ENCODE results near the gene RAPGEF2. TPM values are rescaled to one million over a fixed set of nuclear protein-coding genes. Genes with fewer than 3 reads are reported as not detected.
"Not testable (repeated sequence)": the region's sequence is repeated elsewhere in the genome, so short reads cannot be mapped to it uniquely, and the experiment has no call there.

The RAPGEF2 gene
- total RNA-seq, 1 experiment from 2014 or later, result 10.8 TPM

GRCh38 chr4:159367781-159368080 lies 264.9 kb downstream of the RAPGEF2 start:
- no peak for DNase-seq (ENCODE audit: low spot score)

DNA sequence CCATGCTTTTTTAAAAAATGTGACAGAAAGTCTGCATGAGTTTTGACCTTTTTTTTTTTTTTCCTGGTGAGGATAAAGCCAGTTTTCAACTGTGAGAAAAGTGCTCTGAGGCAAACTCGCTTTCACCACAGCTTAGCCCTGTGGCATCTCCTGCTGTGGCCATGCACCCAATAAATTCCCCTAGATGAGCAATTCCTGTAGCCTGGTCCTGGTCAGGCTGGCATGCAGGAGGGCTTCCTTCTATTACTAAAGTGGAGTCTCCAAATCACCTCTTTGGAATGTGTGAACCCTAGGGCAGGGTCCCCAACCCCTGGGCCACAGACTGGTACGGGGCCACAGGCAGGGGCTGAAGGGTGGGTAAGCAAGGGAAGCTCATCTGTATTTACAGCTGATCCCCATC lies 265.4 kb downstream of the RAPGEF2 start:
- DNase-seq (ENCODE audit: low spot score), result no peak

DNA sequence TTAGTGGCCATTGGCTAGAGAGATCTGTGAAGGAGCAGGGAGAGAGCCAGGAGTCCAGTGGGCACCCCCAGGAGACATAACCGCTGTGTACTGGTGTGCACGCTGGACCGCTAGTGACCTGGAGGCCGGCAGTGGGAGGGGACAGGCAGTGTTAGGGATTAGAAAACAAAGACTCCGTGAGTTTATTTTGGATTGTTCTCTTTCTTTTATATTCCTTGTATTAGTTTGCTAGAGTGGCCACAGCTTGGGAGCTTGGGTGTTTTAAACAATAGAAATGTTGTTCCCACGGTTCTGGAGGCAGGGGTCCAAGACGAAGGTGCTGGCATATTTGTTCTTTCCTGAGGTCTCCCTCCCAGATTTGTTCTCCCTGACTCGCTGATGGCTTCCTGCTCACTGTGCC lies 266.4 kb downstream of the RAPGEF2 start:
- DNase-seq (ENCODE audit: low spot score), result no peak

DNA sequence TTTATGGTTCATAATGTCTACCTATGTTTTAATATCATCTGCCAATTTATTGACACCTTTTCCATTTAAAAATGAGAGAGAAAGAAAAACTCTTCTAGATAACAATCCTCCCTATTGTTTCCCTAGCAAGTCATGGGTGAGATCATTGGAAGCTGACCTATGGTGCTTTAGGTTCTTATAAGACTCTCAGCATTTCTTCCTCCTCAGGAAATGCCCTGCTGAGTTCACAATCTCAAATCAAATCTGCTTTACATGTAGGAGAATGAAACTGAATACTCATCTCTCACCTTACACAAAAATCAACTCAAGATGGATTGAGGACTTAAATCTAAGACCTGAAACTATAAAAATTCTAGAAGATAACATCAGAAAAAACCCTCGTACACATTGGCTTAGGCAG lies 267.4 kb downstream of the RAPGEF2 start:
- DNase-seq (ENCODE audit: low spot score), result no peak

DNA sequence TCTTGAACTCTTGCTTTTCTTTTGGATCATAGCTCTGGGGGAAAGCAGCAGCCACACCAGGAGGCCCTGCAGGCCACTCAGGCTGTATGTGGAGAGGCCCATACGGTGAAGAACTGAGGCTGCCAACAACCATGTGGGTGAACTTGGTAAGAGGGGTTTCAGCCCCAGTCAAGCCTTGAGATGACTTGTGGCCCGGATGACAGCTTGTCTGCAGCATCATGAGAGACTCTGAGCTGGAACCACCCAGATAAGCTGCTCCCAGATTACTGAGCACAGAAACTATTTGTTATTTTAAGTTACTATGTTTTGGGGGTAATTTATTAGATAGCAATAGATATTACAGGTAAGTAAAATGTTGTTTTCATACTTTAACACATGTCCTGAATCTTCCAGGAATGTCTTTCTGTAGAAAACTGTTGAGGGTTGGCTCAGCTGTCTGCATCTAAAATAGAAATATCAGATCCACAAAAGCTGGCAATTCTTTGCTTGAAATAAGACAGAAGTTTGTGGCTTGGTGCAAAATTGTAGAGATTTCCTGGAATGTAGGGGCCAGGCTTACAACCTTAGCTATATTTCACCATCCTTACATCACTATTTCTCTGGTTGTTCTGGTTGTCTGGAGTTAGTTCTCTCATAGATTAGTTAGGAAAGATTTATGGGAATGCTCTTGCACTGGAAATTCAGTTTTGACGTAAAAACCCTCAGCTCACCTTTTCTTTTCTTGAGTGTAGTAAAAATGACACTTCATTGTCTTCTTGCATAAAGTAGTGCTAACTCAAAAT lies 272.1 kb downstream of the RAPGEF2 start:
- DNase-seq (ENCODE audit: low spot score), result no peak

- no peak for DNase-seq (ENCODE audit: low spot score)
Measured at GRCh38 chr4:159376289-159376688, 273.4 kb downstream of the RAPGEF2 start.

GRCh38 chr4:159378056-159378616 lies 275.3 kb downstream of the RAPGEF2 start:
- DNase-seq (ENCODE audit: low spot score), result no peak

DNA sequence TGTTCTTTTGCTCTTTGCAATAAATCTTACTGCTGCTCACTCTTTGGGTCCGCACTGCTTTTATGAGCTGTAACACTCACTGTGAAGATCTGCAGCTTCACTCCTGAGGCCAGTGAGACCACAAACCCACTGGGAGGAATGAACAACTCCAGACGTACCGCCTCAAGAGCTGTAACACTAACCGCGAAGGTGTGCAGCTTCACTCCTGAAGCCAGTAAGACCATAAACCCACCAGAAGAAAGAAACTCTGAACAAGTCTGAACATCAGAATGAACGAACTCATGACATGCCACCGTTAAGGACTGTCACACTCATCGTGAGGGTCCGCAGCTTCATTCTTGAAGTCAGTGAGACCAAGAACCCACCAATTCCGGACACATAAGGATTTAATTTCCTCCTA lies 276.2 kb downstream of the RAPGEF2 start:
- not testable (repeated sequence) for DNase-seq (ENCODE audit: low spot score)

DNA sequence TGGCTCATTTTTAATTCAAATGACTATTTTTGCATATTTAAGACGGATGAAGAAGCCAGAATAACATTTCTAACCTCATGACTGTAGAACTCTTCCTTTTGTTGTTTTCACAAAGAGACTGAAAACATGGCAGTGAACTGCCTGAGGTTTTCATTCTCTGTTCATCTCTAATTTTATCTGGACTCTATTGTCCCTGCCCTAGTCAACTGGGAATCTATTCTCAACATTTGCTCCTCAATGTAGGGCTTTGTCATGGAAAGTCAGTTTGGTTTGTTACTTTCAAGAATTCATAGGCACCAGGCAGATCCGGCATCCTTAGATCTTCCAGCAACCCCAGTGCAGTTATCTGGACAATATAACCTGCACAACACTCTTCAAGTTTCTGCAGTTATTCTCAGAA lies 277.0 kb downstream of the RAPGEF2 start:
- DNase-seq (ENCODE audit: low spot score), result no peak

- DNase-seq (ENCODE audit: low spot score), result no peak
Measured at GRCh38 chr4:159382856-159383561, 280.1 kb downstream of the RAPGEF2 start.

DNA sequence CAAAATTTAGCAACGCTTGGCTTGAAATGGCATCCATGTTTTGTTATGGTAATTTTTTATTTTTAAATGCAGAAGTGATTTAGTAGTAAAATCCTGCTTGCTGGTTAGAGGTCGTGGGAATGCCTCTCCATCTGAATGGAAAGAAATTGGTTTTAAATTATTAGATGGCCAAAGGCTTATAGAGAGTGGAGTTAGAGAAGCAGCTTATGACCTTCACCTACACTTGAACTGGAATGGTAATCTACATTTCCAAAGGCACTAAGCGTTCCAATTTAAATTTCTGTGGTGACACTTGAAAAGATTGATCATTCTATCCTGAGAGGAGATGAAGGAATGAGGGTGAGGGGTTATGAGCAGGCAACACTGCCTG lies 280.7 kb downstream of the RAPGEF2 start:
- DNase-seq (ENCODE audit: low spot score), result no peak

- no peak for DNase-seq (ENCODE audit: low spot score)
Measured at GRCh38 chr4:159384017-159384416, 281.1 kb downstream of the RAPGEF2 start.

- DNase-seq (ENCODE audit: low spot score), result no peak
Measured at GRCh38 chr4:159384632-159385031, 281.8 kb downstream of the RAPGEF2 start.

- DNase-seq (ENCODE audit: low spot score), result no peak
Measured at GRCh38 chr4:159386620-159387019, 283.7 kb downstream of the RAPGEF2 start.

- no peak for DNase-seq (ENCODE audit: low spot score)
Measured at GRCh38 chr4:159389756-159390155, 286.9 kb downstream of the RAPGEF2 start.

- DNase-seq (ENCODE audit: low spot score), result peak; percentile 76
Measured at GRCh38 chr4:159390648-159391047, 287.8 kb downstream of the RAPGEF2 start.

DNA sequence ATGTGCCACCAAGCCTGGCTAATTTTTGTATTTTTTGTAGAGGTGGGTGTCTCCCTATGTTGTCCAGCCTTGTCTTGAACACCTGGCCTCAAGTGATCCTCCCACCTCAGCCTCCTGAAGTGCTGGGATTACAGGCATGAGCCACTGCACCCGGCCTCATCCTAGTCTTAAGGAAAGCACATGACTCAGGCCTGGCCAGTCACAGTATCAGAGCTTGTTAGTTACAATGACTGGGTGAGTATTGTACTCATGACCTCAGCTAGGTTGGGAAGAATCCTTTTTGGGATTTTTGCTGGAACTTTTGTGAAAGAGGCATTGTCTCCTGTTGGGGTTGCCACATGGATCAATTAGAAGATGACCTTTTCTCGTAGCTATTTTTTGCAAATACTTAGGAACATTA lies 292.8 kb downstream of the RAPGEF2 start:
- no peak for DNase-seq (ENCODE audit: low spot score)

GRCh38 chr4:159396151-159396550 lies 293.3 kb downstream of the RAPGEF2 start:
- no peak for DNase-seq (ENCODE audit: low spot score)

DNA sequence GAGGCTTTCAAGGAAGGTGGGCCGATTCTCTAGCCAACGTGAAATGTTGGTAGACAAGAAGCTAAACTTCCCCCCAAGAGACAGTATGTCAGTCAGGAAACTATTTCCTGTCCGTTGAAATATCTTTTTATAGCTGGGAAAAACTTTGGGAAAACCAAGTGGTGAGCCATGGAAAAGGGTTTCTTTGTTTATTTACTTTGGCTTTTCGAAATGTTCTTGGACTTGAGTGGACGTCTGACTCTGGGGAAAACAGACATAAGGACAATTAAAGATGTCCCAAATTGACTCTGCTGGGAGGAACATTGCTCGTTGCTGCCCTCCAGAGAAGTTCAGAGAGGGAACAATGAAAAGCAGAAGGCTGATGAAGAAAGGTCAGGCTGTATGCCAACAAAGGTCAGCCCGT lies 295.4 kb downstream of the RAPGEF2 start:
- DNase-seq (ENCODE audit: low spot score), result no peak

- DNase-seq (ENCODE audit: low spot score), result no peak
Measured at GRCh38 chr4:159400558-159401225, 297.8 kb downstream of the RAPGEF2 start.

DNA sequence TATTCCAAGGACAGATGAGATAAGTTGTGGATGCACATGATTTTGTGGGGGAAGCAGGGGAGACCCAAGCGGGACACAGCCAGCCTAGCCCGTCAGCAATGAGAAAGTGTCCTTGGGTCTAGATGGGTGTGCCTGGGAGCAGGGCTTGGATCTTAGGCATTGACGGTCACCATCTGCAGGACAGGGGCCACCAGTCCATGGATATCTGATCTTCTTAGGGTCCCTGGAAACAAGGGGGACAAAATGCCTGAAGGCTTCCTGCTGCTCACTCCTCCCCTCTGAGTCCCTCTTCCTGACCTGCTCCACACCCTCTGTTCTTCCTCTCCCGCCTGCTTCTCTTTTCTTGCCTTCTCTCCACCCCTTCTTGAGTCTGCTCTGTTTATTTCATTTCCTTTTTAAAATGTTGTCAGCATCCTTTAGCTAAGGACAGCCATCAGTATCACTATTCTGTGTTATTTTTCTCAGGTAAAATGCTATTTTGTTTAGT lies 298.4 kb downstream of the RAPGEF2 start:
- DNase-seq (ENCODE audit: low spot score), result no peak

DNA sequence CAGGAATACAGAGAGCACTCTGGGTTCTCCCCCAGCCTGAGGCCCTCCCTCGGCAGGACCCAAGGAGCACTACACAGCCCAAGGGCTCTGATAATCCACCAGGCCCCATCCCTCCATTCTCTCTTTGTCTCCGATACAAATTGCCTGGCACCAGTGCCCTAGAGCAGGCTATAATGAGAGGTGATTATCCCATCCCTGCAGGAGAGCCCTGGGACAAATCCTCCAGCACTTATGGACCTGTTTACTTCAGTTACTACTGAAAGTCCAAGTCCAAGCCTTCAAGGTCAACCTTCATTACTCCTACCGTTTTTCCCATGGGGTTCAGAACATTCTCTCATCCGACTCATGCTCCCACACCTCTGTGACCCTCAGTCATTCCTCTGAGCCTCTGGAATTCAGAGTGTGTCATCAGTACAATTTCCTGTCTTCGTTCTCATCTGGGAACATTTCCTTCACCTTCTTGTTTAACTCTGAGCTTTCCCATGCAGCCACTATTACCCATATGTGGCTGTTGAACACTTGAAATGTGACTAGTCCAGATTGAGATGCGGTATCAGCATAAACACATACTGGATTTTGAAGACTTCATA lies 299.0 kb downstream of the RAPGEF2 start:
- no peak for DNase-seq (ENCODE audit: low spot score)
